HG03045 (cell line): ENCODE results near the gene BCAP31.

Experiments
- ATAC-seq: cut with Tn5 transposase; IDR thresholded peaks from one replicate; pipeline ENCODE4 v1.9.1; 2021; ENCODE audit warnings: mild to moderate bottlenecking, moderate library complexity; ENCODE audit not compliant: unreplicated experiment

Gene BCAP31

GRCh38 chrX:153657161-153657560 lies 67.0 kb downstream of the BCAP31 start:
- no peak for ATAC-seq

- no peak for ATAC-seq
These were observed 70.6 kb downstream of the BCAP31 start for GRCh38 chrX:153653556-153653955.

- ATAC-seq: no peak
These were observed 72.6 kb downstream of the BCAP31 start for GRCh38 chrX:153651540-153652079.

- ATAC-seq: no peak
These were observed 73.2 kb downstream of the BCAP31 start for GRCh38 chrX:153650959-153651358.
